HG03159 (cell line): ENCODE results near the gene ENDOU.
"Not testable (repeated sequence)": the region's sequence is repeated elsewhere in the genome, so short reads cannot be mapped to it uniquely, and the experiment has no call there.

Source experiments
- ATAC-seq: cut with Tn5 transposase; IDR thresholded peaks from one replicate; pipeline ENCODE4 v1.9.1; 2021; ENCODE audit warnings: mild to moderate bottlenecking, moderate library complexity; ENCODE audit not compliant: unreplicated experiment

ENDOU gene

DNA sequence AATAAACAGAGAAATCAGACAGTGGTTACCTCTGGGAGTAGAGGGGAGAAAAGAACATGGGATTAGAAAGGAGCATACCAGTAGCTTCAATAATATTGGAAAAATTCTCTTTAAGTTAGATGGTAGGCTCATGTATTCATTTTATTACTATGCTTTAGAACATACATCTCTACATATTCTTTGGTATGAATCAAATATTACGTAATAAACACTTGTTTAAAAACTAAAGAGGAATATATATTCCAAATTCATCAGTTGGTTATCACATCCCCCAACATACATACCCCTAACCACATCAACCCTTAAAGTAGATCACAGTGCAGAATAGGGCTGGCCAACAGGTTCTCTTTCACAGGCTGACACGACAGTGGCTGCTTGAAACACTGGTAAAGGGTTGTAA is 25.0 kb downstream of the ENDOU start:
- ATAC-seq: no peak

- no peak for ATAC-seq
Measured at GRCh38 chr12:47698631-47699030, 26.7 kb downstream of the ENDOU start.

DNA sequence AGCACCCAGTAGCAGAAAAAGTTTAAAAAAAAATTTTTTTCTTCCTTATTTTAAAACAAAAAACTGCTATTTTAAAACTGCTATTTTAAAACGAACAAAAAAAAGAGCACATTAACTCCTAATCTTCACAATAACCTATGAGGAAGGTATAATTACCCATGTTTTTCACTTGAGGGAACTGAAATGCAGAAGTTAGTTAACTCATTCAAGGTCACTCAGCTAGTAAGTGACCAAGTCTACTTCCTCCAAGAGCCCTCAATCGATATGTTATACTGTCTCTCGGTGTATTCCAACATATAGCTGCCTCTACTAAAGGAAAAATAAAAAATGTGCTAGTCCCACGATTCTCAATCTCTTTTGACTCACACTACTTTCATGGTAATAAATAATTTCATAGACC is 27.2 kb downstream of the ENDOU start:
- ATAC-seq: no peak

DNA sequence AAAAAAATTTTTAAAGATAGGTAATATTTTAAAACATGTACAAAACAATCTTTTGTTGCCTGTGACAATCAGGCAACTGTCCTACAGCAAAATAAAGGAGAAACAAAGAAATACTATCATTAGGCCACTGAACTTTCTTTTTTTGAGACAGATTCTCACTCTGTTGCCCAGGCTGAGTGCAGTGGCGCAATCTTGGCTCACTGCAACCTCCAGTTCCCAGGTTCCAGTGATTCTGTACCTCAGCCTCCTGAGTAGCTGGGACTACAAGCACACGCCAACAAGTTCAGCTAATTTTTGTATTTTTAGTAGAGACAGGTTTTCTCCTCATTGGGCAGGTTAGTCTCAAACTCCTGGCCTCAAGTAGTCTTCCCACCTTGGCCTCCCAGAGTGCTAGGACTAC is 36.1 kb downstream of the ENDOU start:
- ATAC-seq: no peak

DNA sequence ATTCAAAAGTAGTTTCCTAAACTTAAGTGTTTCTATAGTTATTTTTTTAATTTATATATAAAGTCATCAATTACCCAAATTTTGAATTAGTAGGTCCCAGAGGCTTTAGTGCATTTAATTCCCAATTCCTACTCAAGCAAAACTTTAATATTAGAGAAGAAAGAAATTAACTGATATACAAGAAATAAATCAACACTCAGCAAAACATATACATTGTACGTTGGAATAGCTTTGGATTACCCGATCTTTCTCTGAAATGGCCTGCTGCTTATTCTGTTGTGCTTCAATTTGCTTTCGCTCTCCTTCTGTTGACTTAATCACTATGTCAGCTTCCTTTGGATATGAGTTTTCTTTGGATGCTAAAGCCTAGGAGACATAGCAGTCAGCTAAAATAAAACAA is 37.7 kb downstream of the ENDOU start:
- no peak for ATAC-seq

DNA sequence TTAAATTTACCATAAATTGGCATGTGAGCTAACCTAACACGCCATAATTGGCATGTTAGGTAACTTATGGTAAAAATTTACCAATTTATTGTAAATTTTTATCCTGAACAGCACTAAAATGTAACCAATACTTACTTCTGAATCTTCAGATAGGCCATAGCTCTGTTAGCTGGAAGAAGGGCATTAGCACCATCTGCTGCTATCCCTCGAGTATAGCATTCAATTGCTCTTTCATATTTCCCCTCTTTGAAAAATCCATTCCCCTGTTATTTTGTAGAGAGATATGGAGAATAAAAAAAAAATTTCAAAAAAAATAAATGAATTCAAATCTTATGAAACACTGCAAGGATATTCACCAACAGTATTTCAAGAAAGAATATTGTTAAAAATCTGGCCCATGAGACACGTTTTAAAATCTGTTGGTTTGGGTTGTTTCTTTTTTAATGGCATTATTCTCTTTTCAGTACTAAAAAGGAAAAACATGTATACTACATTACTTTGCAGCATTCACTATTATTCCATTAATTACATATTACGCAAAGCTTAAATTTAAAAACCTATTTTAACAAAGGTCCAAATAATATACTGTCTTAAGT is 38.5 kb downstream of the ENDOU start:
- ATAC-seq: no peak

DNA sequence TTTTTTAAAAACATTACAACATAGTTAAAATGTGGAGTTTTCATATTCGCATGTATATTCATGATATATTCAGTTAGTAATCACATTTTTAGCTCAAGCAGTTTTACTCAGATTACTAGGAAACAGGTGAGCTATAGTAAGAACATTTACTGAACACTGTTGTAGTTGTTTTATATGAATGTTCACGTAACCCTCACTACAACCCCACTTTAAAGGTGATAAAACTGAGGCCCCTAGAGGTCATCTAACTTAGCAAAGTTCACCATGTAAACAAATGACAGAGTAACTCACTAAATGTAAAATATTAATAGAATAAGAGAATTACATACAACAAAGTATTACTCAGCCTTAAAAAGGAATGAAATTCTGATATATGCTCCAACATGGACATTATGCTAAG is 45.5 kb downstream of the ENDOU start:
- ATAC-seq: no peak

- no peak for ATAC-seq
Measured at GRCh38 chr12:47672068-47672467, 53.2 kb downstream of the ENDOU start.

GRCh38 chr12:47667935-47668334 is 57.4 kb downstream of the ENDOU start:
- not testable (repeated sequence) for ATAC-seq
